HFF-Myc (cell line): Measurements from ENCODE around the gene JAZF1.

Experiments
- DNase-seq: peaks from one replicate; pipeline ENCODE4 v3.0.0-alpha.2; 2011; ENCODE audit warnings: low read depth; ENCODE audit errors: extremely low read depth
- H3K4me3 ChIP-seq: replicated peaks from 2 replicates; pipeline ENCODE4 v1.5.1; 2011; ENCODE audit warnings: low read depth, mild to moderate bottlenecking, control low read depth, low read length
- CTCF ChIP-seq: IDR thresholded peaks from 2 replicates; pipeline ENCODE4 v1.5.1; 2012; ENCODE audit warnings: mild to moderate bottlenecking, low read depth, low read length, control low read depth; ENCODE audit errors: missing control alignments

The JAZF1 gene

GRCh38 chr7:27906385-27907091 is 274.1 kb downstream of the JAZF1 start:
- no peak for DNase-seq
- TF ChIP-seq CTCF, result no peak

DNA sequence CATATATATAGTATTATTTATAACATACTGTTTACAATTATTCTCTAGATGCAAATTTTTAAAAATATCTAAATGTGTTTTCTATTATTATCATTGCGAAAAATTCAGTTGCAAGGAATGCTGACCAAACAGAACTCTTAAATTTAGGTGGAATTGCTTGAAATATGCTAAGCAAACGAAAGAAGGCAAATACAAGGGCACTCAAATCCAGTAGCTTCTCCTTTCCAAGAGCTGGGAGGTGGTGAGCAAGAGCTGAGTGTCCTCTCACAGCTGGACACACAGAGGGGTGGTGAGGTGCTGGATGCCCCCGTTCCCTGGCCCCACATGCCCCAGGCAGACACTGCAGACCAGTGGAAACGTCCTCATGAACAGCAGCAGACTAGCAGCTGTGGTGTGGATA is 274.6 kb downstream of the JAZF1 start:
- TF ChIP-seq CTCF, result no peak
- DNase-seq, result no peak
- H3K4me3 ChIP-seq, result no peak overlapping the region

More at GRCh38 chr7:27906385-27907091, 274.1 kb downstream of the JAZF1 start:
- no peak overlapping the region for H3K4me3 ChIP-seq

- no peak for DNase-seq
- no peak overlapping the region for H3K4me3 ChIP-seq
- no peak for TF ChIP-seq CTCF
Measured at GRCh38 chr7:27901028-27901760, 279.4 kb downstream of the JAZF1 start.

DNA sequence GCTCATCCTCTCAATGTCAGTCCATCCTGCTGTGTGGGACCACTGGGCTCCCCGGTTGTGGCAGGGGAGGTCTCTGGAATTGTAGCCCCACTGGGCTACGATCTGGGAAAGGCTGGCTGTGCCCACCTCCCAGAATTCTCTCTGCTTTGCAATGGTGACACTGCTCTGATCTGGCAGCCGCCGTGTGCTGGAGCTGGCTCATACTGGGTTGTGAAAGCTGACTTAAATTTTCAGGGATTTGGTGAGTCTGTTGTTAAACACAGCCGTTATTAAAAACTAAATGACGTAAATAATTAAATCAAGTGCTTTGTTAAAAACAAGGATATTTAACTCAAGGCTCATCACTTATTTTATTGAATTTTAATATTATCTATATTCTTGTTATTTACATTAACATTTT is 280.6 kb downstream of the JAZF1 start:
- no peak for DNase-seq
- H3K4me3 ChIP-seq, result no peak overlapping the region
- TF ChIP-seq CTCF, result no peak

DNA sequence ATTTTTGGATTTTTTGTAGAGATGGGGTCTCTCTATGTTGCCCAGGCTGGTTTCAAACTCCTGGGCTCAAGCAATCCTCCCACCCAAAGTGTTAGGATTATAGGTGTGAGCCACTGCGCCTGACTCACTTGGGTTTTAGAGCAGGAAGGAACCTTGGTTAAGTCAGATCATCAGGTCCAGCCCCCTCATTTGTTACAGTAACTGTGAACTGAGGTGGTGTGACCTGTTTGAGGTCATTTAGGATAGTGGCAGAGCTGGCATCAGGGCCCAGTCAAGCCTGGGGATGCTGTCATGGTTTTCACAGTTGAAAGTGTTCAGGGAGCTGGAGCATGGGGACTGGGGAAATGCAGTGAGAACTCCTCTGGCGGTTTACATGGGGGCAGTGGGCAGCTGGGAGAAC is 281.0 kb downstream of the JAZF1 start:
- no peak for TF ChIP-seq CTCF
- DNase-seq, result no peak
- no peak overlapping the region for H3K4me3 ChIP-seq

DNA sequence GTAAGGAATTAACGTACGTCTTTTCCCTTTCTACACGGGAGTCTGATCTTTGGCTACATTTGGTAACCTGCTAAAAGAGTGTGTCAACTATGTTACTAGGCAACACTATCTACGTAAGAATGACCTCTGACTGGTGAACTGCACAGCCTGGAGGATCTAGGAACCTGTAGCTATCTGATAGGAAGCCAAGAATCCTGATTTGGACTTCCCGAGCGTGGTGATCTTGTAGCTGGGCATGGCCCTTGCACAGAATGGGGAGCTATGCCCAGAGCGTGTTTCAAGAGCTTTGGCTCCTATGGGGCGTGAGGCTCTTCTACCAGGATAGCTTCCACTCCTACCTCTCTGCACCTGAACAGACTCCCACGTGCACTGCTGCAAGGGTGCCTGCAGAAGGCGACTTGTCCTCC is 283.2 kb downstream of the JAZF1 start:
- no peak for TF ChIP-seq CTCF
- no peak for DNase-seq
- H3K4me3 ChIP-seq, result no peak overlapping the region
